Stimulated activated CD4-positive, alpha-beta T cell treated with anti-CD3 and anti-CD28 coated beads, Interleukin-12 subunit alpha, Interleukin-12 subunit beta, amount 100 ng/mL, for 24 hours (primary cell): ENCODE results near the gene LRRC18.

ENCODE experiments used
- DNase-seq, 2 experiments: peaks; one replicate each; pipeline ENCODE4 v3.0.0-alpha.2; 2020; ENCODE audit warnings: low read depth in 2 of 2

LRRC18 gene

DNA sequence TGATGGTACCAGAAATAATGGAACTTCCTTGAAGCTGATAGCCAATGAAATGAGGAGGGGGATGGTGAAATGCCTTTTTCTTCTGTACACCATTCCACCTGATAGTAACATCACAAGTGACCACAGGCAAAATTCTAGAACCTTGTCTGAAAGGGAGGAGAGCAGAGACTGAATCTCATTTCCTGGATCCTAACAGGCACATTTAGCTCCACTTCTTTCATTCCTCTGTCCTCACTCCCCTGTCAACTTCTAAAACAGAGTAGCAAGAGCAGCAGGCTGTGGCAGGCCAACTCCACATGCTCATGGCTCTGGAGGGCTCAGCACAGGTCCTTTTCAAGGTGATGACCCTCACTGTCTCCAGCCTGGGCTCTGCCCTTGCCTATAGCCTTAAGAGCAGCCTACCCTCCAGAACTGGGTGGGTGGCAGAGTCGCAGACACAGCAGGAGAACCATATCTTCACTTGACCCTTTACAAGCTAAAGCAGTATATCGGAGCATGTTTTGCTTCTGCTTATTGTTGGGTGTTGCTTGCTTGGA, at the start of gene LRRC18:
LRRC18 (minus strand) TSS at position 51 of the 536 bp plus-strand sequence. CDS start 25,685 bp downstream, outside the sequence.
- DNase-seq = no peak

DNA sequence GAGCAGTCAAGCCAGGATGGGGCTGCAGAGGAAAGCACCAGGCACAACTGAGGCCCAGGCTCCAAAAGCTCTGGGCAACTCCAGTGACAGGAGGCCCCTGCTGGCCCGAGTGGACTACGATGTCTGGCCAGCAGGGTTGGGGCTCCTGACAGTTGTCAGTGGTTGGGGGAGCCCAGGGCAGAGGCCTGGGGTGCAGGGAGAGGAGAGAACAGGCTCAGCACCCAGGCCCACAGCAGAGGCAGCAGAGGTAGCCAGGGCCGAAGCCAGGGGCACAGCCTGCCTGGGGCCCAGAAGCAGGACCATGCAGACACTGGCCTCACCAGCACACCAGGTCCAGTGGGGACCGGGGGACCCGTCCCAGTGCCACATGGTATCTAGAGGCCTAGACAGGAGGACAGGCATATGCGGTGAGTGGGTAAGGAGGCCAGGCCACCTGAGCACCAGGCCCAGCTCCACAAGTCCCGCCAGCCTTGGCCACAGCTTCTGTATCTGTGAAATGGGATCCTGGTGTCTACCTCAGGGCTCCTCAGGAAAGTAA, 46.0 kb upstream of the LRRC18 start:
- DNase-seq = no peak

DNA sequence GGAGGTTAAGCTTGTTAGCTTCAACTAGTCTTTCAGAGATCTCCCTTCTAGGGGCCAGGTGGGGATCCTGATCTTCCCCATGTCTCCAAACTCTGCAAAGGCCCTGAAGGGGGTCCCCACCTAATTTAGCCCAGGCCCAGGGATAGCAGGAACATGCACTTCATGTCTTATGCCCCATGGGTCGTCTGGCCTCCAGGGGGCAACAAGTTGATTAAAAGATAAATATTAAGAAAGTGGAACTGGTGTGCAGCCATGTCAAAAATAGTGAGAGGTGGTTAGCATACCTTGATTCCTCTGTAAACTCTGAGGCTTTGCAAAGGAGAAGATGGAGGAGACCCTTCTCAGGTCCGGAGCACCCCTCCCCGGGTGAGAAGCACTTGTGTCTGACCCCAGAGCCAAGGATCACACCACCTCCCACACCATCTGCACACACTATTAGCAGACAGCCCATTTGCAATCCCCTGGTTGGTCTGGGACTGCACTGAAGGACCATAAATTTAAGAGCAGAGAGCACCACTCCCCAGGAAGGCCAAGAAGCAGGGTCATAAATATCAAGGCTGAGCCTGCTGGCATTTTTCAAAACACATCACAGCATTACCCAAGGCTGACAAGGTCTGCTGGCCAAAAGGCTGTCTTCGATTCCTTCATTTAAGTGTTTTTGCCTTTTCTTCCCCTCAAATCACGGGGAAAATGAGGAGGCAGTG, 44.2 kb upstream of the LRRC18 start:
- no peak for DNase-seq

DNA sequence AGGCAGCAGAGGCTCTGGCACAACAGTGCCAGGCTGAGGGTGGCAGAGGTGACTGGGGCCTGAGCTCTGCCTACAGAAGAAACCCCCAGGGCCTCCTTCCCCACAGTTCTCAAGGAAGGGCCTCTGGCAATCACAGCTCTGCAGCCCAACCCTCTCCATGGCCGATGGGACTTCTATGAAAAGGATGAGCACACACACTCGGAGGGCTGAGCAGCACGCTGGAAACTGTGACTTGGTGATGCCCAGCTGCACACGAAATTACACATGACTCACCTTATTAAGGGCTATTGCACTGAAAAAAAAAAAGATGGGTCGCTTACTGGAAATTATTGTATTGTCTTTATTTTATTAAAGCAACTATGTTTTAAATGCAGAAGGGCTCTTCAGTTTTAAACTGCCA, 42.9 kb upstream of the LRRC18 start:
- no peak for DNase-seq

DNA sequence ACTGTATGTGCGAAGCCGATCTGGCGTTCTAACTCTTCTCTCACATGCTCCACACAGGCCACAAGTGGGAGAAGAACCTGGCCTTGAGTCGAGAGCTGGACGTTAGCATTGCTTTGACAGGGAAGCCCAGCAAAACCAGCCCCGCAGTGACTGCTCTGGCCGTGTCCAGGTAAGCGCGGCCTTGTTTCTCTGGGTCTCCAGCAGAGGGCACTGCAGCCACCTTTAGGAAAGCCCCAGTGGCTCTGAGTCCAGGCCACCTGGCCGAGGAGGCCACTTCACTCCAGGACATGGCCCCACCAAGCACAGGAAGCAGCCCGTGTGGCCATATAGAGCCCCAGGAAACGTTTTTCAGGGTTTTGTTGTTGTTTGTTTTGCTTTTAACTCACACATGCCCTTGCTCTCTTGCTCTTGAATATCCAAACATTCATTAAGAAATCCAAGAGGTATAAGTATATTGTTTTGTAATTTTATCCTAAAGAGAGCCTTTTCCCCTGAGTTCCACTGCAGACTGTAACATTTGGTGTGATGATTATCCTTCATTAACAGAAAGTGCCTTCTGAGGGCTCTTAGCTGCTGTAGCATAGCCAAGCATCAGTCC, 41.8 kb upstream of the LRRC18 start:
- DNase-seq = peak in 1 of 2 experiments; percentile 28

DNA sequence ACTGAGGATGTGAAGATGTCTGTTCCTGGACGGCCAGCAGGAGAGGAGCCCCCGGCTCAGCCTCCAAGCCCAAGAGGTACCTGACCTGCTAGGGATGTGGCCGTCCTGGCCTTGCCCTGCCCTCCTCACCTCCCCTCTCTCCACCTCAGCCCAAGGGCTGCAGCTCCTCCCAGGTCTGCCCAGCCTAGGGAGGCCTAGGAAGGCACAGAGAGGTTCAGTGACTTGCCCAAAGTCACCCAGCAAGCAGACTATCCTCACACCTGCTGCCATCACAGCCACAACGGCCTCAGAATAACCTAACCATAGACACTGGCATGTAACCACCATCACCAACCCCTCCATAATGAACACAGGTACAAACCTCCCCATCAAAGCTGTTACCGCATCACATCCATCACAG, 38.7 kb upstream of the LRRC18 start:
- no peak for DNase-seq

DNA sequence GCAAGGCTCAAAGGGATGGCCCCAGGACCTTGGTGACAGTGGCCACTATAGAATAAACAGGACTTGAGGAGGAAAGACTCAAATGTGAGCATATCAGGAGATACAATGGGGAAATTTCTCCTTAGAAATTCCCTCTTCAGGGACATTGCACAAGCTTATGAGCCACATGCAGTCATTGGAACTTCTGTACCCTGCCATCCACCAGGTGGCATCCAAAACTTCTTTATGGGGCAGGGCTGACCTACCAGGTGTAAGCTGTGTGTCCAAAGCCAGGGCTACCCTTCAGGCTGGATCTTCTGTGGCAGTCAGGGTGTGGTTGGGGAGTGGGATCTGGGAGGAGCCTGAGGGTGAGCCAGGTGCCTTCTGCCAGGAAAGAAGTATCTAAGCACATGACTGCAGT, 36.6 kb upstream of the LRRC18 start:
- no peak for DNase-seq

DNA sequence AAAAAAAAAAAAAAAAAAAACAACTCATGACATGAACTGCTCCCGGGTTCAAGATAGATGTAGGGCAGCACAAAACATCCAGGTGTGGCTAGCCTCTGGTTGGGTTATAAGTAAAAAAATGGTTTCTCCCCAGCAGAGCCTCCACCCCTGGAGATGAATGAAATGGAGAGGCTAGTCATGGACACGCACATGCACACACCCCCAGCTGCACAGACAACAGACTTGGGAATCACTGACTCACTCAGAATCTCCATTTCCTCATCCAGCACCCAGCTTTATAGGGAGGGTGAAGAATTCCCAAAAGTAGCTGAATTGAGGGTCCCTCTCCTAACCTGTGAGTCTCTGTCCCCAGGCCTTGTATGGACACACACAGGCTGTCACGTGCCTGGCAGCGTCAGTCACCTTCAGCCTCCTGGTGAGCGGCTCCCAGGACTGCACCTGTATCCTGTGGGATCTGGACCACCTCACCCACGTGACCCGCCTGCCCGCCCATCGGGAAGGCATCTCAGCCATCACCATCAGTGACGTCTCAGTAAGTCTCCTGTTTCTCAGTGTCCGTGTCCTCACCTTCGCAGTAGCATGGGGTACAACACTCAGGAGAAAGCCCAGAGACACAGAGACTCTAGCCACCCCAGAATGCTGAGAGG, 35.0 kb upstream of the LRRC18 start:
- no peak for DNase-seq

DNA sequence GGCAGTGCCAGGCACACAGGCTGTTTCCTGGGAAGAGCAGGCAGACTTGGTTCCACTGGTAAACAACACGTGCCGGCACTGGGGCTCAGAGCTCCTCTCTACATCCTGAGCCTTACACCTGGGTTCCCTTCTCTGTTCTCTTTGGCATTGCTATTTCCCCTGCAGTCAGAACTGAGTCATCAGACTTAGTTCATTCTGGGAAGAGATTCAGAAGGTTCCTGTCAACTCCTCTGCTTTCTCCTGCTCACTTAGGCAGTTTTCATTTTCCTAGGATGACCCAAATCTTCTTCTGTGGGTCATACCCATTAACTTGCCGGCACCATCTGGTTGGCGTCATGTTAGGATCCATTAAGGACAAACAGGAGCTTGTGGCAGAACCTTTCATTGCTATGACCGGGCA, 33.4 kb upstream of the LRRC18 start:
- DNase-seq = no peak

DNA sequence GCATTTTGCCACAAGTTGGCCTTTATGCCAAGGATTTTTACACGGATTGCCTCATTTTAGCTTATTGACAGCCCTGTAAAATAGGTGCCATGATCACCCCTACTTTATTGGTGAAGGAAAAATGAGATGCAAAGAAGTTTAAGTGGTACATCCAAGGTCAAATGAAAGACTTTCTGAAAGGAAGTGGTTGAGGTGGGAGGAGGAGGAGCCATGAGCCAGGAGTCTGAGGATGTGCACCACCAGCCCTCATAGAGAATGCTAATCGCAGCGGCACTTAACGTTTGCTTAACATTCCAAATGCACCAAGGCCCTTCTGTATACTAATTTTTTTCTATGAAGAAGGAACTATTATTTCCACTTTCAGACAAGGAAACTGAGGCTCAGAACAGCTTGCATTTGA, 31.0 kb upstream of the LRRC18 start:
- no peak for DNase-seq

DNA sequence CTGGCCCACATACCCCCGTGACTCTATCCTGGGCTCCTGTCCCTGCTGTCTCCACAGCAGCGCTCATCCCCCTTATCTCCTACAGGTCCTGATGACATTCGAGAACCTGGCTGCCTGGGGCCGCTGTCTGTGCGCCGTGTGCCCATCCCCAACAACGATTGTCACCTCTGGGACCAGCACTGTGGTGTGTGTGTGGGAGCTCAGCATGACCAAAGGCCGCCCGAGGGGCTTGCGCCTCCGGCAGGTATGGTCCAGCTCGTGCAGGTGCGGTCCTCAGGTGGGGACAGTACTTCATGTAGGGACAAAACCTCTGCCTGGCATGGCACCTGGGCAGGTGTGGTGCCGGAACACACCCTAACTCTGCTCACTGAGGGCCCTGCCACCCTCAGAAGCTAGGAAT, 30.4 kb upstream of the LRRC18 start:
- DNase-seq = no peak

DNA sequence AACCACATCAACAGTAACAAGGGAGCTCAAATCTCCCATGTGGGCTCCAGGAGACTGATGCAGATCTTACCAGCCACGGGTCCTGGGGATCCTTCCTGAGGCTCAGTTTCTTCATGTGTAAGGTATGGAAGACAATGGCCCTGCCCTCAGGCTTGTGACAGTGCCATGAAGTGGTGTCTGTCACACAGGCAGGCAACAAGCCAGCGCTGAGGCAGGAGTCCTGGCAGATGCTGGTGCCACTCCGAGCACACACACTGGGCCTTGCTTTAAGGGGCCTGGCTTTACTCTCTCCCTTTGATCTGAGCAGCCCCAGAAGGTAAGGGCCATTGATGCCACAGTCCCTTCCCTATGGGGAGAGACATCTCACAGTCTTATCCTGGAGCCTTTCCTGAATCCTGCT, 28.4 kb upstream of the LRRC18 start:
- DNase-seq = no peak

DNA sequence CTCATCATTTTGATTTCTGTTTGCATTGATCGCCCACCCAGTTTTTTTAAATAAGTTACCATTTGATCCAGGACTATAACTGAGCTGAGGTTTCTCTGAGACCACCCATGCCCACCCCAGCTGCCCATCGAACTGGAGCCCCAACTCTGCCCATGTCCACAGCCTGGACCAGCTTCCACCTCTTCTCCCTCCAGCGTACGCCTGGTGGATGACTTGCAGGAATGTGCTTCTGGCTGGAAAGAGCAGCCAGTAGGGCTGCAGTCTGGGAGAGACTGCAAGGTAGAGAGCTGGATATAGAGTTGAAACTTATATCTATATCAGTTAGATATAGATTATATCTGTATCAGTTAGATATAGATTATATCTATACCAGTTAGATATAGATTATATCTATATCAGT, 25.8 kb upstream of the LRRC18 start:
- no peak for DNase-seq

DNA sequence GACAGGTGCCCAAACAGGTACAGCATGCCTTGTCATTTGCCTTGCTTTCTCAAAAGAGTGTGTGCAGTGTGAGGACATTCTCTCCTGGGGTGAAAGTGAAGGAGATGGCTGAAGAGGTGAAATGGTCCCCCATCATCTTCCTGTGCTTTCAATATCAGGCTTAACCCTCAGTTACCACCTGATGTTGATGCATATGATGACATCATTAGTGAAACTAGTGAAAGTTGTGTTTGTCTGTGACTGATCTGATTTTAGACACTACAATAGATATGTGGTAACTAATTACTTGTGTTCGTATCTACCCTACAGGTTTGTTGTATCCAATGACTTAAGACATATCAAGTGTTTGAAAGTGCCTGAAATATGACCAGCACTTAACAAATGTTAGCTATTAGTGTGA, 24.4 kb upstream of the LRRC18 start:
- DNase-seq = no peak

DNA sequence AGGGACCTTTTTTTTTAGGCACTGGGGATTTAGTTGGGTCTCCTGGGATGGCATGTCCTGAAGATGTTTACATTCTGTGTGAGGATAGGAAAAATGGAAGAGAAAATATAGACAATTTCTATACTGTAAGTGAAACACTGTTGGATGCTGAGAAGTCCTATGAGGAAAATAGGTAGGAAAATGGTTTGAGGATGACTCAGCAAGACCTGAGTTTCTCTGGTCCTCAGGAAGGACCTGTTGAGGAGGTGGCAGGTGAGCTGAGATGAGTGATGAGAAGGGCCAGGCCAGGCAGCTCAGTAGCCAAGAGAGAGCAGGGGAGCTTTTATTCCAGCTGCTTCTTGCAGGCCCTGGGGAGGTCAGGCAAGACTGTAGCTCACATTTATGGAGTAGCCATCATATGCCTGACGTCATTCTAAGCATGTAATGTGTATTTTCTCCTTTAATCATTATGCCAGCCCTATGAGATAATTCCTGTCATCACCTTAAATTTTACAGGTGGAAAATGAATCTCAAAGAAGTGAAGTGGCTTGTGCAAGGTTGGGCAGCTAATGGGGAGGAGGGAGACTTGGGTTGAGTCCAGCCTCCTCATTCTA, 19.1 kb upstream of the LRRC18 start:
- DNase-seq = no peak

DNA sequence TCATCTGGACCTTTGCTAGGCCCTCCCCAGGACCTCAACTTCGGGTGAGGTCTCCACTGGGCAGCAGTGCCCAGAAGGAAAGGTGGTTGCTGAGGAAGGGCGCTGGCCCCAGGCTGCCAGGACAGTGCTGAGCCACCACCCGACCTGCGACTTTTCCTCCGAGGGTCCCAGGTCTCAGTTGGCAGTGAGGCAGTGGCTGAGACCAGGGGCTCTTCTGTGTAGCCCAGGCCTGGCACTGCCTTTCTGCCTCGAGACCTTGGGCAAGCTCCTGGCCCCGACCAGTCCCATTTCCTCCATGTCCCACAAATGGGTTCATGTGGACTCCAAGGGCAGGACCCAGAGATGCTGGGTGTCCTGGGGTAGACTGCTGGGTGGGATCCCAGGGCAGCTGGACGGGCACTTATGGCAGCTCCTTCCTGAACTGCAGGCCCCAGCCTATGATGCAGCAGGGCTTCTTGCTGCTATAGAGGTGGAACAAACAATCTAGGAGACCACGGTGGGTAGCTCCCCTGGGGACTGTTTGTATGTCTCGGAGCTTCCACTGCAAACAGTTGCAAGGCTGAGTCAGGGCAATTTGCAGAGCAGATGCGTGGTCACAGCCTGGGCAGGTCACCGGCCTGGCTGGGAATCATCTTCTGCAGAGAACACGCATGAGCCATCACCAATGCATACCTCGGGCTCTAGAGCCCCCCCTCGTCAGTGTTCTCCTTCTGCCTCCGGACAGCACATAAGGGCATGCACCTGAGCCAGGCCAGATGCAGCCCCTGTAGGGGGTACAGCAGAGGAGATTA, 17.9 kb upstream of the LRRC18 start:
- DNase-seq = no peak

DNA sequence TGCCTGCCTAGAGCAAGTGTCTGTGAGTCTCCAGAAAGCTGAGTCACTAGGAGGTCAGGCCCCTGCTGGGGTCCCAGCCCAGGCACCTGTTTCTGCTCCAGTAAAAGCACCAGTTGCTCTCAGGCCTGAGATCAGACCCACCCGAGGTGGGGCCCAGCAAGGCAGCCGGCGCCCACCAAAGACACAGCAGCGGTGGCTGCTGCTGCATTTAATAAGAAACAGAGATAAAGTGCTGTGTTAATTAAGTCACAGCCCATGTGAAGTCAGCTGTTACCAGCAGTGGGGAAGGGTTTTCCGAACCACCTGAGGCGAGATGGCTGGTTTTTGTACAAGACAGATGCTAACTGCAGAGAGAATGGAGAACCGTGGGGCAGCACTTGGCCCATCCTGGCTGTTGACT, 12.1 kb upstream of the LRRC18 start:
- no peak for DNase-seq

DNA sequence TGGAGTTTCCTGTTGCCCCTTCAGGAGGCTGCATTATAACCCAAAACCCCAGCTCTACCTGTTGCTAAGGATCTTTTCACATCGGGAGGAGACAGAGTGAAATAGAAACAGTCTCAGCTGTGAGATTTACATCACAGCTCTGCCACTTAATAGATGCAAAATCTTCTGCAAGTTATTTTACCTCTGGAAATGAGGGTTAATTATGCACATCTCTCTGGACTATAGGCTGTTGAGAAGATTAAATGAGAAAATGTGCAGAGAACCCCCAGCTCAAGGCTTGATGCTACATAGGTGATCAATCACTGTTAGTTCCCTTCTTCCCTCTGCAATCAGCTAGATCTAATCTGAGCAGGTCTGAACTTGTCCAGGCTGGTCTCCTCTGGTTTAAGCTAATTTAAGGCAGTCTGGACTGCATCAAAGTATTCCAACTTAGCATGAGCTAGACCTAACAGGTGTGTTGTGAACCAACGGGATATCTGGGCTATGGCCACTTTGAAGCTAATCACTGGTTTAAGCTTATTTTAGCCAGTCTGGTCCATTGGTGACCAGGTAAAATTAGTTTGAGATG, 8.9 kb upstream of the LRRC18 start:
- DNase-seq = no peak

DNA sequence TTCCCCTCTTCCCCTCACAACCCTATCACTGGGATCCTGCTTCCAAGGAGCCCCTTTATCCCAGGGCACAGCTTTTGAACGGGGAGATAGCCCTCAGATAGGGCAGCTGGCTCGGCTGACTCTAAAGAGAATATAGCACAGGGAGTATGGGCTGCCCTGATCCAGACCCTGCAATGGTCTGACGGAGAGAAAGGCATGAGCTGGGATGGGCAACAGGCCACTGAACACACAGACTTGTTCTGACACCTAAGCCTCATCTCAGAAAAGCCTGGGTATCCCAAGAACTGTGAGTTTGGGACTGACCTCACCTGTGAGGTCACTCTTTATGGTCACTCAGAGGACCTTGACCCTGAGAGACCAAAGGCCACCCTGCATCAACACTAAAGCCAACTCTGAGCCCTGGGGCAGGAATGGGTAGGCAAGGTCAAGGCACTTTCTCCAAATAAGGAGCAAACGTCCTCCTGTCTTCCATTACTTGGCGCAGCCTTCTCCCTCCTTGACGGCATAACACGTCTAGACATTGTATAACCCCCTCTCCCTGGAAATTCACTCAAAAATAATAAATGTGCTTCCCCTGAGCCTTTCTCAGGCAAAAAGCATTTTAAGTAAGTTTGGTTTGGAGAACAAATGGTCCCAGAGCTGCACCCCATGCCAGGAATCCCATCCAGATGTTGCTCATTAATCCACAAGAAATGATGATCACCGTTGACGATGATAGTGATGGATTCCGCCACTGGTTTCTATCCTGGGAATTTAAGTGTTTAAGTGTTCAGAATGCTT, 8.2 kb upstream of the LRRC18 start:
- no peak for DNase-seq

DNA sequence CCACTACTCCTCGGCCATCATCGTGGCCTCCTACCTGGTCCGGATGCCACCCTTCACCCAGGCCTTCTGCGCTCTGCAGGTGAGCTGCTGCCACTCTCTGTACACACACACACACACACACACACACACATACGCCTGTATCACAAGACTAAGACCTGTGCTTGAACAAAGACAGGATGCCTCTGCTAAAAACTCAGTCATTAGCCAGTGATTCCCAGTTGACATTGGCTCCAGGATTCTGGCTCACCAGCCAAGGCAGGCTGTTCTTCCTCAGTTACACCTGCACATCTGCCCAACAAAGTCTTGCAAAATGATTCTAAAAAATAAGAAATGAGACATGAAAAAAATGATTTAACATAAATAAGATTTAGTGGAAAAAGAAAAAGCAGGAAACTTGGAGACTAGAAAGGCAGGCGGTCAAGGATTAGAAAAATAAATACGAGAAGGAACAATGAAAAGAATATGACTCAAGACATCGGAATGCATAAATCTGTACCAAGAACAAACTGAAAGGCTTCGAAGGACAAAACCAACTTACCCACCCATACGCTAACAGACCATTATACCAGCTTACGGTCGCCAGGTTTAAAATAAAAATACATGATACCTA, 7.4 kb upstream of the LRRC18 start:
- DNase-seq = no peak
